ENCODE measurements around the gene EED.
"Not testable (repeated sequence)": the region's sequence is repeated elsewhere in the genome, so short reads cannot be mapped to it uniquely, and the experiment has no call there.

Gene EED

GRCh38 chr11:86219311-86220193, 25.0 kb upstream of the EED start:
- DNase-seq: no peak

DNA sequence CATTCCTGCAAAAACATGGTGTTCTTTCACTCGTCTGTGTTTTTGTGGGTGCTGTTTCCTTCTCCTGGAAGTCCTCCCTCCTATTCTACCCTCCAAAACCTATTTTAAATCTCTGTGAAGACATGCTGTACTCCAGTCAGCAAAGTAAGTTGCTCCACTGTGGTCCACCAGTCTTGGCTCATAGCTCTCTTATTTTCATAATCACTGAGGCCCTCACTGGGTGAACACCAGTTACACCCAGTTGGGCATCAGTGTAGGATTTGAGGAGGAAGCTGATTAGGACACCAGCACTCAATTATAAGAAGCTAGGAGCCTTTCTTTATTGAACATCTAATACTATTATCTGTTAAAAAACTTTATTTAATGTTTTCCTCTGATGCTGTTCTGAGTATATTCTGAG, 23.9 kb upstream of the EED start:
- no peak for DNase-seq

DNA sequence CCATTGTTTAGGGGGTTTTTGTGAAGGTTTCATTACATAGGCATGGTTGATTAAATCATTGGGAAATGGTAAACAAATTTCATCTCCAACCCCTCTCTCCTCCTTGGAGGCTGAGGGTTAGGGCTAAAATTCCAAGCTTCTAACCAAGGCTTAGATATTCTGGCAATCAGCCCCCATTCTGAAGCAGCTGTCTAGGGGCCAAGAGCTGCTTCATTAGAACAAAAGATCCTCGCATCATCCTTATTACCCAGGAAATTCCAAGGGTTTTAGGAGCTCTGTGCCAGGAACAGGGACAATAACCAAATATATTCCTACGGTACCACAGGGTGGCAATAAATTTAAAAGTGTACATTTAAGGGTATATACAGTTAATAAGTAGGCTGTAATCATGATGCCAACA, 22.5 kb upstream of the EED start:
- DNase-seq: no peak

GRCh38 chr11:86224575-86224974, 20.0 kb upstream of the EED start:
- DNase-seq: not testable (repeated sequence)

DNA sequence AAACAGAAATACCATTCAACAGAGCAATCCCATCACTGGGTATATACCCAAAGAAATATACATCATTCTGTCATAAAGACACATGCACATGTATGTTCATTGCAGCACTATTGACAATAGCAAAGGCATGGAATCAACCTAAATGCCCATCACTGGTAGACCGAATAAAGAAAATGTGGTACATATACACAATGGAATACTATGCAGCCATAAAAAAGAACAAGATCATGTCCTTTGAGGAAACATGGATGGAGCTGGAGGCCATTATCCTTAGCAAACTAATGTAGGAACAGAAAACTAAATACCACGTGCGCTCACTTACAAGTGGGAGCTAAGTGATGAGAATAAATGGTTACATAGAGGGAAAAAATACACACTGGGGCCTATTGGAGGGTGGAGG, 19.2 kb upstream of the EED start:
- not testable (repeated sequence) for DNase-seq

- DNase-seq: no peak
Measured at GRCh38 chr11:86228269-86229038, 16.1 kb upstream of the EED start.

DNA sequence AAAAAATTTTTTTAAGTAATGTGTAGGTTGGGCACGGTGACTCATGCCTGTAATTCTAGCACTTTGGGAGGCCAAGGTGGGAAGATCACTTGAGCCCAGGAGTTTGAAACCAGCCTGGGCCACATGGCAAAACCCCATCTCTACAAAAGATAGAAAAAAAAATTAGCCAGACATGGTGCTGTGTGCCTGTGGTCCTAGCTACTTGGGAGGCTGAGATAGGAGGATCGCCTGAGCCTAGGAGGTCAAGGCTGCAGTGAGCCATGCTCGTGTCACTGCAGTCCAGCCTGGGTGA, 15.6 kb upstream of the EED start:
- DNase-seq: peak in 1 of 3 donors; percentile 17

GRCh38 chr11:86230179-86230804, 14.3 kb upstream of the EED start:
- DNase-seq: no peak

GRCh38 chr11:86230921-86231434, 13.6 kb upstream of the EED start:
- peak; percentile 33 to 60 (median 57) for DNase-seq

DNA sequence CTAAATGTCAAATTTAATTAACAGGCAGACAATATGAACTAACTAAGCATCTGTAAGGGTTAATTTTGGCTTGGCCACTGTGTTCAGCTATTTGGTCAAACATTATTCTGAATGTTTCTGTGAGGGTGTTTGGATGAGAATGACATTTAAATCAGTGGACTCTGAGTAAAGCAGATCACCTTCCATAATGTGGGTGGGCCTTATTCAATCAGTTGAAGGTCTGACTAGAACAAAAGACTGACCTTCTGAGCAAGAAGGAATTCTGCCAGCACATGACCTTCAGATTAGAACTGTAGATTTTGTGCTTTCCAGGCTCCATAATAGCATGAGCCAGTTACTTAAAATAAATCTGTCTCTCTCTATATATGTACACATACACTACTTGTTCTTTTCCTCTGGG, 12.0 kb upstream of the EED start:
- no peak for DNase-seq

GRCh38 chr11:86234831-86235461, 9.6 kb upstream of the EED start:
- no peak for DNase-seq

GRCh38 chr11:86237267-86237804, 7.2 kb upstream of the EED start:
- no peak for DNase-seq

- DNase-seq: no peak
Measured at GRCh38 chr11:86240164-86240563, 4.4 kb upstream of the EED start.

- peak in 2 of 3 donors; percentile 5 to 50 for DNase-seq
Measured at GRCh38 chr11:86241956-86242535, 2.5 kb upstream of the EED start.

GRCh38 chr11:86243396-86243795, 1.2 kb upstream of the EED start:
- no peak for DNase-seq

DNA sequence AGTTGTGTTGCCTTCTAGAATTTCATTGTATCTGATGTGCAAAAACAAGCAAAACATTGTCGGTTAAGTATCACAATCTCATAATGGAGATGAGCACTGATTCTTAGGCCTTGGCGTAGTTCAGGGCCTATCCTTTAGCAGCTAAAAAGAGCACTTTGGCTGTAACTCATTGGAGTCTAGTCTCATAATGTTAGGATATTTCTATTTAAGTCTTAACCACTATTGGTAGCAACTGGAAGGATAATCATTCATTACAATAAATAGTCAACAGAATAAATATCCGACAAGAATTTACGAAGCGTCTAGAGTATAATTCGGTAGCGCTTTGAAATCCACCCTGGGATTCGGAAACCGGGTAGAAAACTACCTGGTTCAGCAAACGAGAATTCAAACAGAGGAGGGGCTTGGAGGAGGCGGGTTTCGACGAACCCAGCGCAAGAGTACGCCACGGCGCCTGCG, 461 bp upstream of the EED start:
- DNase-seq: peak; percentile 90 to 94 (median 93)

DNA sequence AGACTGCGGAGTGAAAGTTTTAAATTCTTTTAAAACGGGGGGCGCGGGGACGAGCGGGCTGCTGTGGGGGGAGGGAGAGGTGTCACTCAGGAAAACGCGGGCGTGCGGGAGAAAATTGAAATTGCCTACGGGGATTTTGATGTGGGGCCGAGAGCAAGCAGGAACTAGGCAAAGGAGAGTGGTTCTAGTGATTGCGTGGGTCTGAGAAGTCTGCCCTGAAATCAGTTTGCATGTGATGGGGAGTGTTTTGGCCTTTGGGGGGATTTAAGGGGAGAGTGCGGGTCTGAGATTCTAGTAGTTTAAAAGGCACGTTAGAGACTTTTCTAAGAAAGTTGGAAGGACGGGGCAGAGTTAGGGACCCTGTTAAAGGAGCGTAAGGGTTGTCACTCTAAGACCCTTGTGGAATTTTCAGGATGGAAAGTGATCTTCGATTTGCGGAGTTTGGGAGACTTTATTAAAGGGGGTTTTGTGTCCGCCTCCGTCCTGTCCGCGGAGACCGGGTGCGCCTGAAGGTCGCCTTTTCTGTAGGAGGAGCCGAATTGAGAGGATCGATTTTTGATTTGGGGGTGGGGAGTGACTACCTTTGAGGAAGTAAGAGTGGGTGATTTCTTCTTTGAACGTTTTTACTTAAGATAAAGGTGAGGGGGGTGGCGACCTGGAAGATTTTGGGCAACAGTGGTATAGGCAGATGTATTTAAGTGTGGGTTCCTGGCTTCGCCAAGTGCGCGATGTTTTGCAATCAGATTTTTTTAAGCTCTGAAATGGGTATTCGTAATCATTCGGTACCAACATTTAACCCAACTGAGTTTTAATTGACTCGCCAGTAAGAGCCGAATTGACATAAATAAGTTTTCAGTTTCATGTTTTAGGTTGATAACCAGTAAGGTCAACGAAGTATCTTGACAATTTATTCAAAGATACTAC, 1.1 kb downstream of the EED start:
- peak; percentile 34 to 40 (median 37) for DNase-seq

DNA sequence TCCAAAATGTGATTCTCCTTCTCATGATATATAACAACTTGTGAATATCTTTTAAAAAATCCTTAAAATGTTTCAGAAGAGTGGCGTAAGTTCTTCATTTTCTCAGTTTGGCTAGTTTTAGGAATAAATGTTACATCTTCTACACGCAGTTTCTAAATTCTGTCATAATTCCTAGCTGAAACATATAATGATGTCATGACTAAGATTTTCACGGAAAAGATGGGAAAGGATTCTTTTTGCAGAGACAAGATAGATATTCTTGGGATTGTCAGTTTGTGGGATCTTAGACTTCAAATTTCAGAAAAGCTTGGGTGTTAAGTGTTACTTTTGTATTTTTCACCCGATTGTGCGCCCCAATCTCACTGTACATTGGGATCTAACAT, 1.7 kb downstream of the EED start:
- DNase-seq: no peak

DNA sequence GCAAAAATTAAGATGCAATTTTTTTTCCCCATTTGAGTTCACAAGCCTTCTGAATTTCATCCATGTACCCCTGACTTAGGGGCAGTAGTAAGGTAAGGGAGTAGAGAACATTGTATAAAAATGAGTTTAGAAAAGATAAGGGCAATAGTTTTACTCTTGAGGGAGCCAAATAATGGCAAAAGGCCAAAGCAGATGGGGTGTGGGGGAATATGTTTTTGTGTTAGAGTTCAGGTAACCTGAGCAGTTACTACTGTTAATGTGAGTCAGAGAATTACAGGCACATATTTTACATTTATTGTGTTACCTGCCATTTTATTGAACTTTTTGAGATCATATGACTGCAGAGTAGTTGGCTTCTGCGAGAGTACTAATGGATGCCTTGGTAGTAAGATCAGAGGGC, 3.1 kb downstream of the EED start:
- DNase-seq: no peak

- DNase-seq: no peak
Measured at GRCh38 chr11:86248609-86249008, 4.1 kb downstream of the EED start.

All from suppressor macrophage treated with lipopolysaccharide for 1 hour (primary cell).